Measurements from ENCODE around the gene TAF6L. TPM values are rescaled to one million over a fixed set of nuclear protein-coding genes. Genes with fewer than 3 reads are reported as not detected.
"Not testable (repeated sequence)": the region's sequence is repeated elsewhere in the genome, so short reads cannot be mapped to it uniquely, and the experiment has no call there.

The TAF6L gene, protein sequence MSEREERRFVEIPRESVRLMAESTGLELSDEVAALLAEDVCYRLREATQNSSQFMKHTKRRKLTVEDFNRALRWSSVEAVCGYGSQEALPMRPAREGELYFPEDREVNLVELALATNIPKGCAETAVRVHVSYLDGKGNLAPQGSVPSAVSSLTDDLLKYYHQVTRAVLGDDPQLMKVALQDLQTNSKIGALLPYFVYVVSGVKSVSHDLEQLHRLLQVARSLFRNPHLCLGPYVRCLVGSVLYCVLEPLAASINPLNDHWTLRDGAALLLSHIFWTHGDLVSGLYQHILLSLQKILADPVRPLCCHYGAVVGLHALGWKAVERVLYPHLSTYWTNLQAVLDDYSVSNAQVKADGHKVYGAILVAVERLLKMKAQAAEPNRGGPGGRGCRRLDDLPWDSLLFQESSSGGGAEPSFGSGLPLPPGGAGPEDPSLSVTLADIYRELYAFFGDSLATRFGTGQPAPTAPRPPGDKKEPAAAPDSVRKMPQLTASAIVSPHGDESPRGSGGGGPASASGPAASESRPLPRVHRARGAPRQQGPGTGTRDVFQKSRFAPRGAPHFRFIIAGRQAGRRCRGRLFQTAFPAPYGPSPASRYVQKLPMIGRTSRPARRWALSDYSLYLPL
- total RNA-seq = 15.1 TPM

DNA sequence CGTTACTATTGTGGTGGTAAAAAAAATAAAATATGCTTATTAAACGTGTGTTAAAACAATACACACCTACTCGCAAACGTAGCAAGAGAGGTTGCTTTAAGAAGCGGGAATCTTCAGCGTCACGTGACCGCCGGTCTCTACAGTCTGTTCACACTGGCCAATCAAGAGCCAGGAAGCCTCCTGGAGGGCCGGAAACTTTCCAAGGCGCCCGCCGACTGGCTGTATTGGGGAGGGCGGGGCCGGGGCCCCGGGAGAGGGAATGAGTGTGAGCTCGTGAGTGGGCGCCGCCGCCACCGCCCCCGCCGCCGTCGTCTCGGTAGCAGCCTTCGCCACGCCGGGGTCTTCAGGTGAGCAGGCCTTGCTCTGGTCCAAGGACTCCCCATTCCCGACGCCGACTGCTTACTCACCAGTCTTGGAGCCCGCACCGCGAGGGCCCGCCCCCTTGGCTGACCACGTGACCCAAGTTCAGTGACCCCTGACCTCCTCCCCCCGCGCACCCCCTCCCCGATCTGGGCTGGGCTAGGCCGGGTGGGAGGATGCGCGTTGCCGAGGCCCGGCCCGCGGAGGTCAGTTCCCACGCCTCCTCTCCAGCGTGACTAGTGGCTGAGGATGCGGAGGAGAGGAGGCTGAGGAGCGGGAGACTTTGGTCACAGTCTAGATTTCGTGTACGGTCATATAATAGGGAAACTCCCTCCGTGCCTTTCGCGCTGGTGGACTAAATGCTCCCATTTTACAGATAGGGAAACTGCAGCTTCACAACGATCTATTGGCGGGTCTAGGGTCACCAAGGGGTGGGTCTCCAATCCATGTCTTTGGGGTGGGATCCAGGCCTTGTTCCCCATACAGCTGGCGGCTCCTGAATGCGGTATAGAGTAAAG lies at the start of gene TAF6L:
Gene TAF6L, plus strand, starts transcription at position 253 of the 878 bp plus-strand sequence. CDS start 4,388 bp downstream, outside the sequence.
- FAIRE-seq = no peak
- peak; percentile 89 to 94 for DNase-seq (ENCODE audit: low spot score in 2 of 2)

DNA sequence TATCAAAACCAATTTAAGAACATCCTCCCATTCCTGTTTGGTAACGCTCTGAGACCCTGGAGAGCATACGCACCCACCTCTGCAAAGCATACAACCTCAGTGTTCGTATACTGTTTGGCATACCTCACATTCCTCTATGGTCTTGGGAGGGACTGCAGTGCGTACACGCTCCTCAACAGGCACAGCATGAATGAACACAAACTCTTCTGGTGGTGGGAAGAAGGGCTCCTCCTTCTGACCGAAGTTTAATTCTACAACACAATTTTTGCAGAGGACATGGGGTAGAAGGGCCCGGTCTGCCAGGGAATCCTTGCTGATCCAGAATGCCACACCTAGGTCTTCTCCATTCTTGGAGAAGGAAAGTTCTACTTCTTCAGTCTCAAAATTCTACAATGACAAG lies 49.2 kb upstream of the TAF6L start:
- FAIRE-seq = no peak

GRCh38 chr11:62724171-62724570 lies 47.0 kb upstream of the TAF6L start:
- DNase-seq (ENCODE audit: low spot score in 2 of 2) = no peak
- FAIRE-seq = no peak

More for the DNA sequence above, 49.2 kb upstream of the TAF6L start:
- DNase-seq (ENCODE audit: low spot score in 2 of 2) = no peak

DNA sequence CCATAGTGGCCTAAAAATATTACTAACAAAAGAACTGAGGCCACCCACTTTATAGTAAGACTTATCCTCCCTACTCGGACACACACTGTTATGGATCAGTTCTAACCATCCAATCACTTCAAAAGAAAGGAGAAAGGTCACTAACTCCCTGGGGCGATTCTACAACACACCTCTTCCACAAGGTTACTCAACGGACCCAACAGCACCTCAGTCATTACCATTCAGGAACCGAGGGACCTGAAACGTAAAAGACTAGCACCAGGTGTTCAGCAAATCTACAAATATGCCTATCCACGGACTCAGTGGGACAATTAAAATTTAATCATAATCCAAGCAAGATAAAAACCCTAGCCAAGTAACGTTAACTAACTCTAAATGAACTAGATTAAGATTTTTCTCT lies 45.5 kb upstream of the TAF6L start:
- FAIRE-seq (no peak), DNase-seq (ENCODE audit: low spot score in 2 of 2) (no peak)

GRCh38 chr11:62726156-62726914 lies 44.9 kb upstream of the TAF6L start:
- FAIRE-seq (no peak), DNase-seq (ENCODE audit: low spot score in 2 of 2) (no peak)

DNA sequence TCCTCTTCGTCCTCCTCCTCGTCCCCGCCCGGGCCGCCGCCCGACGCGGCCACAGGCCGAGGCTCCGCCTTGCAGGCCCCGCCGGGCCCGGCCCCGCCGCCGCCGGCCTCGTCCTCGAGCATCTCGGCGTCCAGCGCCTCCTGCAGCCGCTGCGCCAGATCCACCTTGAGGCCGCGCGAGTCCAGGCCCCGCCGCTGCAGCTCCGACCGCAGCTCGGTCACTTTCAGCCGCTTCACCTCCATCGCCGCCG lies 44.4 kb upstream of the TAF6L start:
- no peak for FAIRE-seq
- peak in 1 of 2 donors; percentile 78 for DNase-seq (ENCODE audit: low spot score in 2 of 2)

DNA sequence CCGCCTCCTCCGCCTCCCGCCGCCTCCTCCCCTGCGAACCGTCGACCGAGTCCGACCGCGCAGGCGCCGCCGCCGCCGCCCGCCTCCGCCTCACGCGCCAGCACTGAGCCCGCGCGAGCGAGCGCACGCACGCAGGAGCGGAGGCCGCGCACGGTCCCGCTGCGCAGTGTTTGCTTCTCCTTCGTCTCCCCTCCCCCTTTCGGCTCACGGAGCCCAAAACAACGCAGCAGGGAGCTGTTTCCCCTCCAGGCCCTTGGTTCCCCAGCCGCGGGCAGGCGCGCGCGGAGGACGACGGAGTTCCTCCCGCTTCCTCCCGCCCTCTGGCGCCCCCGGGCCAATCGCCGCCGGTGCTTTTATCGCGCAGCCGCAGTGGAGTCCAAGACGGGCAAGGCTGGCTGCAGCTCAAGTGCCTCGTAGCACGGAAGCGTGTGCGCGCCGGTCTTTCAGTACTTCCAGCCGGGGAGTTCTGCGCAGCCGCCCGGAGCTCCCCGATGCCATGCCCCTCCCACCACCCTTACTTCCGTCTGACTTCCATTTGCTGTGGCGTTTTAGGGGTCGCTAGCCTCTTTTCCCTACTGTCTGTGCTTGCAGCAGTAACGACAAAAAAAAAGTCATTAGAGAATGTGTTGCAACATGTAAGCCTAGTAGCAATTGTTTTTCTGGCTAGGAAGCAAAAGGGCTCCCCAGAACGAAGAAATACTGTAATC lies 43.9 kb upstream of the TAF6L start, which contains the start of gene HNRNPUL2:
Gene HNRNPUL2, minus strand, starts transcription at position 293 of the 707 bp plus-strand sequence. CDS start 301 bp downstream, outside the sequence.
- DNase-seq (ENCODE audit: low spot score in 2 of 2) = peak; percentile 93 to 96
- no peak for FAIRE-seq

- DNase-seq (ENCODE audit: low spot score in 2 of 2) = peak; percentile 83 to 84
- FAIRE-seq = peak; percentile 33
Measured at GRCh38 chr11:62727872-62728170, 43.4 kb upstream of the TAF6L start.

DNA sequence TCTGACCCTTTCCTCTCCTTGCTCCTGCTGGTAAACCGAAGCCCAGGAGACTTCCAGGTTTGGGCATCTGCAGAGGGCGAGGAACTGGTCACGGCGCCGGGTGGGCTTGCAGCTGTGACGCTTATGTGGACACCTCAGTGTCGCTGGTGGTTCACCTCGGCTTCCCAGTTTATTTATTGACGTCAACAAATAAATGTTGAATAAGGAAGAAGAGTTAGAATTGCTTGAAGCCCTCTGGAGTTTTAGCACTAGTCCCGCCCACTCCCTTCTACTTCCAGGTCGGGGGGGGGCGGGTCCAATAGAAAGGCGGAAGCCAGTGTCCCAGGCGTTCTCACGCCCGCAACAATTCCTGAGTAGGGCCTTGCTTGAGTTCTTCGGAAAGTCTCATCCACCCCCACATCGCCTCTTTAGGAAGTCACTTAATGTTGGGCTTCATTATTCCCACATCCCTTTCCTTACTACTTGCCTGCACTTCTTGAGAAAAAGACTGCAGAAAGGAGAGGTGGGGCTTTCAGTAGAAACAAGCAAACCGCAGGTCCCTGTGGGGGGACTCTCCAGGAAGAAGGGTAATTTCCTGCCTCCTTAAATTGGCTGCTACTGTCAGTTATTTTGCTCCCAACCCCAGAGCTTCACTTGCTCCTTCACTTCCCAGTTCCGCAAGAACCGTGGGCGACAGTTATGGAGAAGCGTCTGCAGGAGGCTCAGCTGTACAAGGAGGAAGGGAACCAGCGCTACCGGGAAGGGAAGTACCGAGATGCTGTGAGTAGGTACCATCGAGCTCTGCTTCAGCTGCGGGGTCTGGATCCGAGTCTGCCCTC lies 42.8 kb upstream of the TAF6L start, which contains the start of gene TTC9C:
Gene TTC9C, plus strand, starts transcription at position 316 of the 818 bp plus-strand sequence. Its CDS starts 363 bp downstream, at position 679.
- FAIRE-seq (no peak), DNase-seq (ENCODE audit: low spot score in 2 of 2) (peak; percentile 73 to 75)

- DNase-seq (ENCODE audit: low spot score in 2 of 2); FAIRE-seq: not testable (repeated sequence)
Measured at GRCh38 chr11:62730076-62730475, 41.1 kb upstream of the TAF6L start.

GRCh38 chr11:62732830-62733229 lies 38.4 kb upstream of the TAF6L start:
- FAIRE-seq (no peak), DNase-seq (ENCODE audit: low spot score in 2 of 2) (no peak)

DNA sequence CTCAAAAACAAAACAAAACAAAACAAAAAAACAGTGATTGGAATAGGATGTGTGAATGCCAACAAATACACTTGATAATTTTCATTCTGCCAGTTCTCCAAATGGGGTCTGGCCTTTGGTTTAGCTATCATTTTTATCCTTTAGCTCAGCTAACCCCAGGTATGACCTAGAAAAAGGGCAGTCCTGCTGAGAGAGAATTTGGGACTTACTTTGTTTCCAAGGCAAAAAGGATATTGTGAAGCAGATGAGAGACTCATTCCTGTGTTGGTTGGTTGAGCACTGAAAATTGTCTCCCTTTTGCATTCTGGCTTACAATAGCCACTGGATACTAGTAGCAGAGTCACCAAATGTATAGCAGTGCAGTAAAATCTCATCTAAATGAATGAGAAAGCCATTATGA lies 34.0 kb upstream of the TAF6L start:
- DNase-seq (ENCODE audit: low spot score in 2 of 2) (no peak), FAIRE-seq (no peak)

GRCh38 chr11:62747475-62748160 lies 23.6 kb upstream of the TAF6L start:
- no peak for FAIRE-seq
- DNase-seq (ENCODE audit: low spot score in 2 of 2) = no peak

GRCh38 chr11:62749931-62750330 lies 21.3 kb upstream of the TAF6L start:
- not testable (repeated sequence) for FAIRE-seq; DNase-seq (ENCODE audit: low spot score in 2 of 2)

DNA sequence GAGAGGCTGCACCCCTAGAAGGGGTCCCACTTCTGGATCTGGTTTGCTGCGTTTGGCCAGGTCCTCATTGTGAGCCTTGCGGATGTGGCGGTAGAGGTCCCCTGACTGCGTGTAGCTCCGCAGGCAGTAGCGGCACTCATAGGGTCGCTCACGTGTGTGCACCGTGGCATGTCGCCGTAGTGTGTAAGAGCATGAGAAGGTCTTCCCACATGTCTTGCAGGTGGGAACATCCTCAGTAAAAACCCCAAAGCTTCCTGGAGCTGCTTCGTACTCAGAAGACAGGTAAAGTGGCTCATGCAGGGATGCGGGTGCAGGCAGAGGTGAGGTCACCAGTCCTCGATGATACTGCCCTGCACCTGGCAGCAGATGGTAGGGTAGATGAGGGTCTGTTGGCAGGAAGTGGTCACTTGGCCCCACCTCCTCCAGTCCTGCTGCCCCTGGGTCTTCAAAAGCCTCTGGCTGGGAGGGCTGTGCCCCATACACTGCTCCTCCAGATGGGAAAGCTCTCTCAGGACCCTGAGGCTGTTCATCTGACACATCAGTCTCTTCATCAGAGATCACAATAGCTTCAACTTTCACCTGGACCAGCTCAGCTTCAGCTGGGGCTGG lies 18.9 kb upstream of the TAF6L start:
- no peak for DNase-seq (ENCODE audit: low spot score in 2 of 2)
- no peak for FAIRE-seq

DNA sequence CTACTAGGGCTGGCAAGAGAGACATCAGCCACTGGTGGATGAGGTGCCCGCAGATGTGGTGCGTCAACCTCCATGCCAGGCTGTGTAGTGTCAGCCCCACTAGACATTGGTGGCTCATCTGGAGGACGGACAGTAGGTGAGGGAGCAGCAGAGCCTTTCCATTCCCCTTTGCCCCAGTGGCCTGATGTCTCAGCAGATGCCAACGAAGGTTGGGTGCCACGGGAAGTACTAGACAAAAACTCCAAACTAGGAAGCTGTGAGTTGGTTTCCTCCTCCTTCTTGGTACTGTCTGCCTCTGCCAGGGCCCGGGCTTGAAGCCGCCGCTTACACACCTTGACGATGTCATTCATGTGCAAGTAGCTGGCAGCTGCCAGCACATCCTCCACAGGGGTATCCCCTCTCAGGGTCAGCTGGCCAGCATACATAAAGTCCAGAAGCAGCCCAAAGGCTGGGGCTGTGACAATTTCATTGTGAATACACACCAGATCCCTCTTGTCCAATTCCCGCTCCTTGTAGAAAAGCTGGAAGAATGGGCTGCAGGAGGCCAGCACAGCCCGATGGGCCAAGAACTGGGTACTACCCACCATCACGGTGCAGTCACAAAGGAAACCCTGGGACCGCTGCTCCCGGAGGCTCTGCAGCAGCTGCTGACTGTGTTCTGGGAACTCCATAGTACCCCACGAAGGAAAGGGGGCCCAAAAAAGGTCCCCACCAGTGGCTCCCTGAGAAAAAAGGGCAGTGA lies 18.0 kb upstream of the TAF6L start:
- FAIRE-seq (no peak), DNase-seq (ENCODE audit: low spot score in 2 of 2) (no peak)
